DND-41 (cell line): ENCODE data around the gene GON4L.

Experiments used
- ATAC-seq: fragments of 200-7000 bp; cut with Tn5 transposase; 3 replicates; pipeline ENCODE4 v1.9.1; 2021; ENCODE audit warnings: low read depth; ENCODE audit not compliant: insufficient read depth
- DNase-seq: peaks from one replicate; pipeline ENCODE4 v3.0.0-alpha.2; 2020
- H2AFZ ChIP-seq: 2 replicates; pipeline ENCODE4 v1.6.0; 2012; ENCODE audit warnings: low read depth, low read length
- H3K27ac ChIP-seq: 2 replicates; pipeline ENCODE4 v1.5.1; 2012; ENCODE audit warnings: low read length, inconsistent platforms
- H3K27me3 ChIP-seq: fragments of 200-600 bp; sonication (generic); 2 replicates; pipeline ENCODE4 v1.6.0; 2012; ENCODE audit warnings: low read length, mild to moderate bottlenecking, inconsistent platforms; ENCODE audit not compliant: insufficient read depth, poor library complexity
- H3K36me3 ChIP-seq: 2 replicates; pipeline ENCODE4 v1.5.1; 2012; ENCODE audit warnings: low read length, inconsistent platforms; ENCODE audit not compliant: insufficient read depth
- H3K4me1 ChIP-seq: 2 replicates; pipeline ENCODE4 v1.5.1; 2012; ENCODE audit warnings: mild to moderate bottlenecking, low read length; ENCODE audit not compliant: insufficient read depth
- H3K4me2 ChIP-seq: 2 replicates; pipeline ENCODE4 v1.6.0; 2012; ENCODE audit warnings: mild to moderate bottlenecking, moderate library complexity, low read length, inconsistent platforms; ENCODE audit not compliant: insufficient read depth
- H3K4me3 ChIP-seq, 2 experiments: fragments of 200-600 bp in 1 of 2; shearing (Covaris generic) in 1 of 2; 2 replicates each; pipeline ENCODE4 v1.5.1; 2012 to 2016; ENCODE audit warnings: inconsistent platforms in 2 of 2, low read length in 2 of 2, mild to moderate bottlenecking in 2 of 2, low read depth in 1 of 2, moderate library complexity in 1 of 2
- H3K79me2 ChIP-seq: 2 replicates; pipeline ENCODE4 v1.6.0; 2012; ENCODE audit warnings: low read length, inconsistent platforms; ENCODE audit not compliant: insufficient read depth
- H3K9ac ChIP-seq: 2 replicates; pipeline ENCODE4 v1.6.0; 2012; ENCODE audit warnings: low read depth, mild to moderate bottlenecking, inconsistent platforms, low read length, moderate library complexity
- H3K9me3 ChIP-seq: 2 replicates; pipeline ENCODE4 v1.5.1; 2012; ENCODE audit warnings: low read length, moderate library complexity, mild to moderate bottlenecking, inconsistent platforms; ENCODE audit not compliant: insufficient read depth, severe bottlenecking
- H4K20me1 ChIP-seq: 2 replicates; pipeline ENCODE4 v1.6.0; 2012; ENCODE audit warnings: low read length; ENCODE audit not compliant: insufficient read depth
- EZH2 ChIP-seq: IDR thresholded peaks from 3 replicates; pipeline ENCODE4 v1.6.1; 2012; ENCODE audit warnings: borderline replicate concordance, low read depth, mild to moderate bottlenecking, moderate library complexity, low read length, inconsistent platforms; ENCODE audit not compliant: severe bottlenecking
- TF ChIP-seq, protein P1 (sequence below): IDR thresholded peaks from 2 replicates; pipeline ENCODE4 v1.5.1; 2012; ENCODE audit warnings: borderline replicate concordance, low read length, moderate library complexity, mild to moderate bottlenecking; ENCODE audit not compliant: poor library complexity, severe bottlenecking; ENCODE audit errors: extremely low read depth

The GON4L gene

DNA sequence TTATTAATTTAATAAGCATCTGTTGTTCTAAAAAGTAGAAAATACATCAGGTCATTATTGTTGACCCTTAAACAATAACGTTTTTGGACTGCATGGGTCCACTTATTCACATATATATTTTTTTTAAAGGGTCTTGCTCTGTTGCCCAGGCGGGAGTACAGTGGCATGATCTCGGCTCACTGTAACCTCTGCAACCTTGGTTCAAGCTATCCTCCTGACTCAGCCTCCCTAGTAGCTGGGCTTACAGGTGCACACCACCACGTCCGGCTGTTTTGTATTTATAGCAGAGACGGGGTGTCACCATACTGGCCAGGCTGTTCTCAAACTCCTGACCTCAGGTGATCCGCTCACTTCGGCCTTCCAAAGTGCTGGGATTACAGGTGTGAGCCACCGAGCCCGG is 115.1 kb downstream of the GON4L start:
- H3K4me3 ChIP-seq, result no peak overlapping the region
- H3K27me3 ChIP-seq, result no peaks in the 10 kb centered on the region
- peaks cover 17% of the 10 kb centered on the region for H3K36me3 ChIP-seq
- no peak for ATAC-seq
- no peak for TF ChIP-seq EZH2
- TF ChIP-seq, protein P1, sequence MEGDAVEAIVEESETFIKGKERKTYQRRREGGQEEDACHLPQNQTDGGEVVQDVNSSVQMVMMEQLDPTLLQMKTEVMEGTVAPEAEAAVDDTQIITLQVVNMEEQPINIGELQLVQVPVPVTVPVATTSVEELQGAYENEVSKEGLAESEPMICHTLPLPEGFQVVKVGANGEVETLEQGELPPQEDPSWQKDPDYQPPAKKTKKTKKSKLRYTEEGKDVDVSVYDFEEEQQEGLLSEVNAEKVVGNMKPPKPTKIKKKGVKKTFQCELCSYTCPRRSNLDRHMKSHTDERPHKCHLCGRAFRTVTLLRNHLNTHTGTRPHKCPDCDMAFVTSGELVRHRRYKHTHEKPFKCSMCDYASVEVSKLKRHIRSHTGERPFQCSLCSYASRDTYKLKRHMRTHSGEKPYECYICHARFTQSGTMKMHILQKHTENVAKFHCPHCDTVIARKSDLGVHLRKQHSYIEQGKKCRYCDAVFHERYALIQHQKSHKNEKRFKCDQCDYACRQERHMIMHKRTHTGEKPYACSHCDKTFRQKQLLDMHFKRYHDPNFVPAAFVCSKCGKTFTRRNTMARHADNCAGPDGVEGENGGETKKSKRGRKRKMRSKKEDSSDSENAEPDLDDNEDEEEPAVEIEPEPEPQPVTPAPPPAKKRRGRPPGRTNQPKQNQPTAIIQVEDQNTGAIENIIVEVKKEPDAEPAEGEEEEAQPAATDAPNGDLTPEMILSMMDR, result no peak
- no peak overlapping the region for H2AFZ ChIP-seq
- H3K79me2 ChIP-seq, result 0 out of 2 replicates have a peak, but pooled peaks cover 3% of the 10 kb centered on the region
- H3K9ac ChIP-seq, result no peak overlapping the region
- peaks cover 16% of the 10 kb centered on the region for H3K4me1 ChIP-seq
- no peaks in the 10 kb centered on the region for H3K9me3 ChIP-seq
- no peak overlapping the region for H3K27ac ChIP-seq
- no peak for DNase-seq
- no peak overlapping the region for H3K4me2 ChIP-seq
- H4K20me1 ChIP-seq, result no peaks in the 10 kb centered on the region

DNA sequence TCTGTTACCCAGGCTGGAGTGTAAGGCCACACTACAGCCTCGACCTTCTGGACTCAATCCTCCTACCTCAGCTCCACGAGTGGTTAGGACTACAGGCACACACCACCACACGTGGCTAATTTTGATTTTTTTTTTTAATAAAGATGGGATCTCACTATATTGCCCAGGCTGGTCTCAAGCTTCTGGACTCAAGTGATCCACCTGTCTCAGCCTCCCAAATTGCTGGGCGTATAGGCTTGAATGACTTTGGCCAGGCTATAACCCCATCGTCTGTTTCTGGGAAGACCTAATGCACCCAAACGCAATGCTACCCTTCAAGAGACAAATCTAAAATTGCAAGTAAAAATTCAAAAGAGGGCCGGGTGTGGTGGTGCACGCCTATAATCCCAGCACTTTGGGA is 116.0 kb downstream of the GON4L start:
- Histone ChIP-seq H3K4me2 (no peak overlapping the region), H3K27me3 (no peaks in the 10 kb centered on the region), H3K36me3 (peaks cover 26% of the 10 kb centered on the region), H4K20me1 (no peaks in the 10 kb centered on the region), H3K4me3 (no peak overlapping the region), H3K9ac (no peak overlapping the region), H3K4me1 (peaks cover 13% of the 10 kb centered on the region), H3K27ac (no peak overlapping the region), H3K9me3 (no peaks in the 10 kb centered on the region), H3K79me2 (0 out of 2 replicates have a peak, but pooled peaks cover 3% of the 10 kb centered on the region), H2AFZ (no peak overlapping the region)
- no peak for DNase-seq
- TF ChIP-seq, protein P1, result no peak
- no peak for TF ChIP-seq EZH2
- no peak for ATAC-seq

DNA sequence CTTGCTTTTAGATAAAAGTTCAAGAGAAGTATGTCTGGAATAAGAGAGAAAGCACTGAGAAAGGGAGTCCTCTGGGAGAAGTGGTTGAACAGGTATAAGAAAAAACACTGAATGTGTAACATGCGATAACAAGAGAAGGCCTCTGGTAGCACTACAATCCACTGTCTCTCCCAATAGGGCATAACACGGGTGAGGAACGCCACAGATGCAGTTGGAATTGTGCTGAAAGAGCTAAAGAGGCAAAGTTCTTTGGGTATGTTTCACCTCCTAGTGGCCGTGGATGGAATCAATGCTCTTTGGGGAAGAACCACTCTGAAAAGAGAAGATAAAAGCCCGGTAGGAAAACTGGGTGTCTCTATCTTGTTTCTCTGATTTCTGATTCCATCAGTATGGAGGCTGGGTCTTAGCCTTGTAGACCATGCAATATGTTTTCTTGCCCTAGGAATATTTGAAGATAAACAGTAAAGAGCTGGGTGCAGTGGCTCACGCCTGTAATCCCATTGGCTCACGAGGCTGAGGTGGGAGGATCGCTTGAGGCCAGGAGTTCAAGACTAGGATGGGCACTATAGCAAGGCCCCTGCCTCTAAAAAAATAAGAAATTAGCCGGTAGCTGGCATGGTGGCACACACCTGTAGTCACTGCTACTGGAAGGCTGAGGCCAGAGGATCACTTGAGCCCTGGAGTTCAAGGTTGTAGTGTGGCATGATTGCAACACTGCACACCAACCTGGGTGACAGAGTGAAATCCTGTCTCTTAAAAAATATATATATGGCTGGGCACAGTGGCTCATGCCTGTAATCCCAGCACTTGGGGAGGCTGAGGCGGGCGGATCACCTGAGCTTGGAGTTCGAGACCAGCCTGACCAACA is 127.7 kb downstream of the GON4L start:
- Histone ChIP-seq H2AFZ (no peak overlapping the region), H3K36me3 (peaks cover 74% of the 10 kb centered on the region)

More for the DNA sequence above, 127.7 kb downstream of the GON4L start:
- Histone ChIP-seq H3K27ac (no peak overlapping the region), H3K79me2 (no peaks in the 10 kb centered on the region), H3K4me2 (no peak overlapping the region), H3K4me3 (no peak overlapping the region), H3K4me1 (no peaks in the 10 kb centered on the region), H3K9ac (no peak overlapping the region), H3K9me3 (no peaks in the 10 kb centered on the region), H4K20me1 (no peaks in the 10 kb centered on the region), H3K27me3 (no peaks in the 10 kb centered on the region)
- DNase-seq, result peak; percentile 45
- TF ChIP-seq, protein P1, result peak; percentile 73
- no peak for TF ChIP-seq EZH2
- ATAC-seq, result peak; percentile 75; the same call in 2 of the 3 replicates
